Subcutaneous adipose tissue (tissue), 4 donors: ENCODE measurements around the gene SLC22A25. TPM values are rescaled to one million over a fixed set of nuclear protein-coding genes. Genes with fewer than 3 reads are reported as not detected.

Source experiments
- CTCF ChIP-seq: fragments of 450-650 bp; IDR thresholded peaks from one replicate; pipeline ENCODE4 v1.5.1; 2016; ENCODE audit warnings: low read depth, mild to moderate bottlenecking, control low read depth, antibody characterized with exemption, moderate library complexity
- total RNA-seq, 4 donors: library from RNA; depleted of rRNA; stranded (reverse); fragments of >200 nt; gene quantifications; one replicate each; pipeline ENCODE4 v1.1.0, GENCODE V29; 2016

The SLC22A25 gene
- total RNA-seq, 4 donors from 2014 or later = 0.19 to 0.22 TPM; not detected in 2

GRCh38 chr11:63242089-63242781, 1.2 kb downstream of the SLC22A25 start:
- no peak for TF ChIP-seq CTCF

- TF ChIP-seq CTCF = no peak
Measured at GRCh38 chr11:63240791-63241379, 2.5 kb downstream of the SLC22A25 start.

- no peak for TF ChIP-seq CTCF
Measured at GRCh38 chr11:63240098-63240497, 3.3 kb downstream of the SLC22A25 start.

GRCh38 chr11:63239254-63239653, 4.1 kb downstream of the SLC22A25 start:
- TF ChIP-seq CTCF = no peak

GRCh38 chr11:63237413-63237812, 6.0 kb downstream of the SLC22A25 start:
- no peak for TF ChIP-seq CTCF

- TF ChIP-seq CTCF = no peak
Measured at GRCh38 chr11:63229815-63230214, 13.6 kb downstream of the SLC22A25 start.

GRCh38 chr11:63227521-63228107, 15.8 kb downstream of the SLC22A25 start:
- TF ChIP-seq CTCF = no peak
